GM12878 (cell line): ENCODE results near the gene ETV4.

Experiments
- ASH2L ChIP-seq: fragments of 300-600, 200-600 bp; sonication (generic); IDR thresholded peaks from 2 replicates; pipeline ENCODE4 v1.6.1; 2017; ENCODE audit warnings: low read depth, mild to moderate bottlenecking, borderline replicate concordance
- BACH1 ChIP-seq: fragments of 450-650 bp; IDR thresholded peaks from 2 replicates; pipeline ENCODE4 v1.6.1; 2017; ENCODE audit warnings: mild to moderate bottlenecking, borderline replicate concordance
- BRCA1 ChIP-seq: IDR thresholded peaks from 2 replicates; pipeline ENCODE4 v1.6.1; 2011; ENCODE audit warnings: low read depth, low read length, improper control_type of control experiment
- CTCF ChIP-seq, 3 experiments: IDR thresholded peaks in 2 of 3; conservative IDR thresholded peaks in 1 of 3; 2 replicates each; pipeline ENCODE4 v1.5.1; 2011; ENCODE audit warnings: low read depth in 3 of 3, low read length in 3 of 3, mild to moderate bottlenecking in 3 of 3, control low read depth in 2 of 3, moderate library complexity in 2 of 3, inconsistent platforms in 1 of 3, mixed read lengths in 1 of 3; ENCODE audit not compliant: control insufficient read depth in 2 of 3, insufficient read depth in 1 of 3; ENCODE audit errors: extremely low read depth in 1 of 3
- ELK1 ChIP-seq: IDR thresholded peaks from 2 replicates; pipeline ENCODE4 v1.6.1; 2012; ENCODE audit warnings: low read depth, low read length, improper control_type of control experiment
- HDAC6 ChIP-seq: fragments of 200-600 bp; sonication (generic); IDR thresholded peaks from one replicate; pipeline ENCODE4 v1.8.0; 2017; ENCODE audit warnings: antibody characterized with exemption; ENCODE audit not compliant: unreplicated experiment
- KDM1A ChIP-seq: fragments of 200-600 bp; sonication (generic); IDR thresholded peaks from 2 replicates; pipeline ENCODE4 v1.6.1; 2016; ENCODE audit warnings: borderline replicate concordance
- PBX3 ChIP-seq: IDR thresholded peaks from 2 replicates; pipeline ENCODE4 v1.6.1; 2011; ENCODE audit warnings: mild to moderate bottlenecking, low read depth, low read length, moderate library complexity; ENCODE audit not compliant: insufficient replicate concordance
- POLR2AphosphoS5 ChIP-seq: IDR thresholded peaks from 2 replicates; pipeline ENCODE4 v1.6.1; 2011; ENCODE audit warnings: mild to moderate bottlenecking, low read length, inconsistent platforms
- RFX5 ChIP-seq: IDR thresholded peaks from 2 replicates; pipeline ENCODE4 v1.6.1; 2011; ENCODE audit warnings: low read depth, low read length, improper control_type of control experiment
- SMAD1 ChIP-seq: fragments of 450-650 bp; IDR thresholded peaks from 2 replicates; pipeline ENCODE4 v1.6.1; 2018; ENCODE audit warnings: mild to moderate bottlenecking, low read depth; ENCODE audit not compliant: partially characterized antibody
- SMAD5 ChIP-seq: IDR thresholded peaks from 2 replicates; pipeline ENCODE4 v1.6.1; 2016; ENCODE audit warnings: antibody characterized with exemption, low read depth
- ZNF274 ChIP-seq: IDR thresholded peaks from one replicate; pipeline ENCODE4 v1.8.0; 2011; ENCODE audit not compliant: insufficient read length, insufficient read depth

GRCh38 chr17:43562679-43563599 is 16.8 kb upstream of the ETV4 start:
- TF ChIP-seq CTCF (IDR thresholded peaks at IDR 0.05 in 2 of 3, conservative IDR thresholded peaks at IDR 0.05 in 1 of 3; ENCODE audit: control insufficient read depth in 2 of 3, extremely low read depth in 1 of 3, insufficient read depth in 1 of 3, low read depth in 3 of 3, low read length in 3 of 3) (no peak), PBX3 (no peak), BACH1 (no peak), HDAC6 (no peak), ZNF274 (no peak), BRCA1 (no peak), ELK1 (no peak), POLR2AphosphoS5 (no peak), KDM1A (no peak), SMAD5 (no peak), ASH2L (no peak), RFX5 (no peak), SMAD1 (no peak)
